Stimulated activated CD8-positive, alpha-beta memory T cell treated with anti-CD3 and anti-CD28 coated beads, Interleukin-12 subunit alpha, Interleukin-12 subunit beta, amount 100 ng/mL, for 24 hours (primary cell): Measurements from ENCODE around the gene ITIH2.
"Not testable (repeated sequence)": the region's sequence is repeated elsewhere in the genome, so short reads cannot be mapped to it uniquely, and the experiment has no call there.

Experiments
- DNase-seq: peaks from one replicate; pipeline ENCODE4 v3.0.0-alpha.2; 2020; ENCODE audit errors: extremely low read depth

Gene ITIH2

GRCh38 chr10:7703140-7703539, at the start of gene ITIH2:
Gene ITIH2 (plus strand): TSS chr10:7703316. CDS start chr10:7703435, 119 bp downstream.
- DNase-seq, result no peak

DNA sequence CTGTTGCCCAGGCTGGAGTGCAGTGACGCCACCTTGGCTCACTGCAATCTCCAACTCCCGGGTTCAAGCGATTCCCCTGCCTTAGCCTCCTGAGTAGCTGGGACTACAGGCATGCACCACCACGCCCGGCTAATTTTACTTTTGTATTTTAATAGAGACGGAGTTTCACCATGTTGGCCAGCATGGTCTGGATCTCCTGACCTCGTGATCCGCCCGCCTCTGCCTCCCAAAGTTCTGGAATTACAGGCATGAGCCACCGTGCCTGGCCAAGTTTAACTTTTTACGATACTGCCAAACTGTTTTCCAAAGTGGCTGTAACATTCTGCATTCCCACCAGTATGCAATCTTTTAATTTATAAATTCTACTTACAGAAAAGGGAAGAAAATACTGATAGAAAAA, 46.0 kb upstream of the ITIH2 start:
- DNase-seq, result not testable (repeated sequence)

DNA sequence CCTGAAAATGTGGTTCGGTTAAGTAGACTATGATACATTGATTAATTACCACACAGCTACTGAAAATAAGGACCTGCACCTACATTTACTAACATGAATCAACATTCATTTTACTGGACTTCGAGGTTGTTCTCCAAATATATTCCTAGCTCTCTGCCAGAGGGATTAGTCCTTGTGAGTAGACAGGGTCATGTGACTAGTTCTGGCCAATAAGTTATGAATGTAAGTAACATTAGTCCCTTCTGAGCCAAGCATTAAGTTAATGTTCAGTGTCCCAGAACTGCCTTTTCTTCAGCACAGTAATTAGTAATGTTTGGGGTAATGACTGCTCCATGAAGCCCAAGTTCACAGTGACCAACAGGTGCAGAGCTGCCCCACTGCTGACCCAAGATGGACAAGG, 45.6 kb upstream of the ITIH2 start:
- DNase-seq, result no peak

- DNase-seq, result no peak
Measured at GRCh38 chr10:7659560-7659959, 43.6 kb upstream of the ITIH2 start.

GRCh38 chr10:7662522-7662921, 40.6 kb upstream of the ITIH2 start:
- no peak for DNase-seq

DNA sequence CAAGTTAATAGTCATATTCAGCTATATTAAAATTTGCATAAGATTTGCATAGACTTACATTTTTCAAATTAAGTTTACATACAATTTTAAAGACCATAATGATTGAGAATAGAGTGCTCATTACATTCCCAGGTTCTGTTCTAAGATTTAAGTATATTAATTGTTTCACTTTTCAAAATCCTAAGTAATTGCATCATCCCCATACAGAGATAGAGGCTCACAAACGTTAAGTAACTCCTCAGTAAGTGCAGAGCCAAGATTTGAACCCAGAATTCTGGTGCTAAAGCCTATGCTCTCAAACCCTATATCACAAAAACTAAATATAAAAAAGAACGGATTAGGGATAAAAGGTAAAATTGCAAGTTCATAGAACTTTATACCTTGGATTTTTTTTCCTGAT, 38.4 kb upstream of the ITIH2 start:
- DNase-seq, result no peak

DNA sequence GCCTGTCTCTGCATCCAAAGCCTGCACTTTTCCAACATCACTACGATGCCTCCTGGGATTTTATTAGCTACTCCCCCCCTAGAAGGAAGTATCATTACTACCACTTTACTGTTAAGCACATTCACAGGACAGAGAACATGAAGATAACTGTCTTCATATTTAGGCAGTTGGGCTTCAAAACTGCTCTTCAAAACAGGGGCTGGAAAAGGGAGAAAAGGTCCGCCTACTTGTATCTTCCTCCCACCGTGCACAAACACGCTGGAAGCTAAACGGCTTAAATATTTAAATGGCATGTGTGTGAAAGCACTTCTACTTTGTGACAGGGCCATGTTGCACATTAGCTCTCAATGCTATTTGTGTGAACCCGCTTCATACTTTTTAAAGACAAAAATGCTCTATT, 37.3 kb upstream of the ITIH2 start:
- DNase-seq, result no peak

DNA sequence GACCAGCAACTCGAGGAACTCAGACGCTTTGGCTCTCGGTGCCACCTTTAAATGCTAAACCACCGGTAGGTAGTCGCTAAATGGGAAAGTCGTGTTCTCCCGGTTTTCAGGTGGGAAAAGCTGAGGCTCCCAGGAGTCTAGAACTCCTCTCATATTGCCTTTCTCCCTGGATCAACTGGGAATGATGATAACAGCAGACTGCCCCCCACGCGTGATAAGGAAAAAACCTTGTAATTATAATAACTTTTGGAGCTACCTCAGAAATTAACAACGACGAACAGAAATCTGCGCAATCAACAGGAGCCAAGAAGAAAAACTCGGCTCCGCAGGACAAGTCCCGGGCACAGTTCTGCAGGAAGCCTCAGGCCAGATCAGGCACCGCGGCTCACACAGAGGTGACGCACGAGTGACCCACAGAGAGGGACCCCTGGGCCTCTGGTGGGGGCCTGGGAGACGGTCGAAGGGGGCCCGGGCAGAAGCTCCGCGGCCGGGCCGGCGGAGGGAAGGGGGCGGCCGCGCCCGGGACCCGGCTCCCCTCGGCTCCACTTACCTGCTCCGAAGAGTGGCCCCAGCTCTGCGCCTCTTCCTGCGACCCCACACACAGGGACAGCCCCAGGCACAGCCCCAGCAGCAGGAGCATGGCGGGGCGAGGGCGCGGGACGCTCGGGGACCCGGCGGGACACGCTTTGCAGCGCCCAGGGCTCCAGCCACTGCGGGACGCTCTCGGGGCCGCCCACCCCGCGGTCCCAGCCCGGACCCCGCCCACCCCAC, 36.7 kb upstream of the ITIH2 start, which contains the start of gene ITIH5:
Gene ITIH5 (minus strand): TSS at position 714 of the 771 bp plus-strand sequence. CDS start 74 bp downstream, at position 640.
- no peak for DNase-seq

DNA sequence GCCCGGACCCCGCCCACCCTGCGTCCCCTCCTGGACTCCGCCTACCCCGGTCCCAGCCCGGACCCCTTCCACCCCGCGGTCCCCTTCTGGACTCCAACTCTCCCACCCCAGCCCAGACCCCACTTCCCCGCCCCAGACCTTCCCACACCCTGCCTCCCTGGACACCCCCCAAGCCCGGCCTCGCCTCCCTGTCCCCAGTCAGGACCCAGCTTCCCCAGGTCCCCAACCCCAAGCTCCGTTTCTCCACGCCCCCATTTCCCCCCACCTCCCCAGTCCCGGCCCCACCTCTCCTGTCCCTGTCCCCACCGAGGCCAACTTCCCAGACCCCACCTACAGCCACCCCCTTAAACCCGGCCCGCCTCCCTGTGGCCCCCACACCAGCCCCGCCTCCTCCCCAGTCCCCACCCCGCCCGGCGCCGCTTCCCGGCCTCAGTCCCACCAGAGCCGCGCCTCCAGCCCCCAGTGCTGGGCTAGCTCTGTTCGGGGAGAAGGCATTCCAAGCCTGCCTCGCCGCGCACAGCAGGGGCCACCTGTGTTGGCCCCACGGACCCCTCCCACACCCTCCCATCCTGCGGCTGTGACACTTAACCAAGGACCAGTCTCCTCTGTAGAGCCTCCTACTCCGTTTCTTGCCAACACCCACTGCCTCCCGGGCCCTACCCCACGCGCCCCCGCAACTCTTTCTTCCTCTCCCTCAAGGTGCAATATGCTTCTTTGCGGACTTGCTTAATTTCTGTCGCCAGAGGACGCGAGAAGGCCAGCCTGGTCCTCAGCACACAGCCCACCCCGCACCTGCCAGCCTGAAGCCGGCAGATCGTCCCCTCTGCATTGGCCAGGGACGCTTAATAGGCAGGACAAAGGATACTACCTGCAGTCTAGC, 35.6 kb upstream of the ITIH2 start:
- no peak for DNase-seq

DNA sequence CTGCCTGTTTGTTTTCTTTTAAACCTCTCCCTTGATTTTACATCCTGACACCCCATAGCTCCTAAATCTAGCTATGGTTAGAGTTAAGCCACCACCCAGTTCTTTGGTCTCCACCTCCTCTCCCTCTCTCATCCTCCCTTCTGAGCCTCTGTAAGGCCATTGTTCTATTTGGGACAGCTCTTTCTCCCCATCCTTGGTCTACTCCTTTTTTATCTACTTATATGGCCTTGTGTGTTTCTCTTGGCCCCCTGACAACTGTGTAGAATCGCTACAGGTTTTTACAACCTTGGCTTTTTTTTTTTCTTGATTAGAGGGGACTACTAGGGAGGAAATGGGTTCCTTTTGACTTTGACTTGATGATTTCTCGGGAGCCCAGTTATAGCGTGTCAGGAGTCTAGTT, 33.0 kb upstream of the ITIH2 start:
- DNase-seq, result no peak

- DNase-seq, result no peak
Measured at GRCh38 chr10:7672341-7673134, 30.6 kb upstream of the ITIH2 start.

- DNase-seq, result no peak
Measured at GRCh38 chr10:7679256-7679655, 23.9 kb upstream of the ITIH2 start.

DNA sequence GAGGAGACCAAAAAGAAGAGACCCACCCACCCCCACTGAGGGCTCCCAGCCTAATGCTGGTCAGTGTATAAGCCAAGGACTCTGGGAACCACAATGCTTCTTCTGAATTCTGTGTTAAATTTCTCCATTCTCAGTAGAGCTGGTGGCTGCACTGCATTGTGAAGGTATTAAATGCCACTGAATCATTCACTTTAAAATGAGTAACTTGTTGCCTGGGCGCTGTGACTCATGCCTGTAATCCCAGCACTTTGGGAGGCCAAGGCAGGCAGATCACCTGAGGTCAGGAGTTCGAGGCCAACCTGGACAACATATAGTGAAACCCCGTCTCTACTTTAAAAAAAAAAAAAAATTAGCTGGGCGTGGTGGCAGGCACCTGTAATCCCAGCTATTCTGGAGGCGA, 23.0 kb upstream of the ITIH2 start:
- not testable (repeated sequence) for DNase-seq

DNA sequence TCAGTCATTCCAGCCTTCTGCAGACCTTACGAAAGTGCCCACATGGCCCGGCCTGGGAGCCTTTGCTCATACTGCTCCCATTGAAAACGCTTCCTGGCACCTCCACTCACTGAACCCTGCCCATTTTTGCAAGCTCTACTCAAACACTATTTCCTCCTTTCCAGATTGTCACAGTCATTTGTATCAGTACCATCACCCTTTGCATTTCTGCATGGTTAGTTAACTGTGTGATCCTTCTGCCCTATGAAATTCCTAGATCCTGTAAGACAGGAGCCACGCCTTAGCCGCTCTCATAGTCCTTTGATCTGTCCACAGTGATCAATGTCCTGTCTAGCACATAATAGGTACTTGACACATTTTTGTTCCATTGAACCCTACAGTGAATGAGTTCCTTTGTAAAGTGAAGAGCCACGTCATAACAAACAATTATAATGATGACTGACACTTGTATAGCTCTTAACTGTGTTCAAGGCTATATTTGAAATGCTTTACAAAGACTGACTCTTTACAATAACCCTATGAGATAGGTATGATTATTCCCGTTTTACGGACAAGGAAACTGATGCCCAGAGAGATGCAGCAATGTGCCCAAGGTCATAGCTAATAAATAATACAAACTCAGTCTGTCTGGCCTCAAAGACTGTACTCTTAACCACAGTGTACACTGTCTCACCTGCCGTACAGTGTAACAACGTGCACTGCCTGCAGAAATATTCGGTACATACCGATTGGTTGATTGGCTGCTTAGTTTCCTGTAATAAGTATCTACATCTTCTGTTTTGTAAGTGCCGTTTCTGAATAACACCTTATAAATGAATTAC, 16.6 kb upstream of the ITIH2 start:
- no peak for DNase-seq

DNA sequence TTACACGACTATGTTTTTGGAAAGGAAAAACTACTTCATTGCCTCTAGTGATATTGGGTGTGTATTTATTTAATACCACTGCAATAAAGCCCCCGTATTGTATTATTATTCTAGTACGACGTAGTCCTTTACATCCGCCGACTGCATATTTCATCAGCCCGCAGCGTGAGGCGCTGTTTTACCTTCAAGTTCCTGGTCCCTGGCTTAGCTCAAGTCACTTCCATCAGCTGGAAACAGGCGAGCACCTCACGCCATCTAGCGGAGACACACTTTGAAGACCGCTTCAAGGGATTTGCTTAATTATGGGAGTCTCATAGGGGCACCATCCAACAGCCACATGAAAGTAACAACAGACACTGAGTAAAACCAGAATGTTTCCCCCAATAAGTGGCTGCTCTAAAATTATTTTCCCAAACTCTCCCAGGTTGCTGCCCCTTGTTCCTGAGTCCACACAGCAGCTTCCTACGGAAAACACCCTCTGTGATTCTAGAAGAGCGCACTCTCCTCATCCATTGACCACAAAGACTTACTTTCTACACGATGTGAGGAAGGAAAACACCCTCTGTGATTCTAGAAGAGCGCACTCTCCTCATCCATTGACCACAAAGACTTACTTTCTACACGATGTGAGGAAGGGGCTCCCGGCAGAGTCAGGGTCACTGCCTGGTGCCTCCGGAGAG, 15.7 kb upstream of the ITIH2 start:
- peak; percentile 37 for DNase-seq

DNA sequence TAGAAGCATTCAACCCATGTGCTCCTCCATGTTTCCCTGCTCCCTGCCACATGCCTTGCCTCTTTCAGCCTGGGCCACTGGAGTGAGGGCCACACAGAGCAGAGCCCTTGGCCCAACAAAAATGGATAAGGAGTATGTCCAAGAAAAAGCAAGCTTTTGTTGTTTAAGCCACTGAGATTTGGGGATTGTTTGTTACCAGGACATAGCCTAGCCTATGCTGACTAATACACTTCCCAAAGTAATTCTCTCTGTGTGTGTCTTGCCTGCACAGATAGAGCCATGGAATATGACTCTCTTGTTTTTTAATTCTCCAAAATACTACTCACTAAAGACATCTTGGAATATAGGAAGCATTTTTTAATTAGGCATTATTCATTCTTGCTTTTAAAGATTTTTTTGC, 13.5 kb upstream of the ITIH2 start:
- no peak for DNase-seq

- not testable (repeated sequence) for DNase-seq
Measured at GRCh38 chr10:7690885-7691597, 12.1 kb upstream of the ITIH2 start.

DNA sequence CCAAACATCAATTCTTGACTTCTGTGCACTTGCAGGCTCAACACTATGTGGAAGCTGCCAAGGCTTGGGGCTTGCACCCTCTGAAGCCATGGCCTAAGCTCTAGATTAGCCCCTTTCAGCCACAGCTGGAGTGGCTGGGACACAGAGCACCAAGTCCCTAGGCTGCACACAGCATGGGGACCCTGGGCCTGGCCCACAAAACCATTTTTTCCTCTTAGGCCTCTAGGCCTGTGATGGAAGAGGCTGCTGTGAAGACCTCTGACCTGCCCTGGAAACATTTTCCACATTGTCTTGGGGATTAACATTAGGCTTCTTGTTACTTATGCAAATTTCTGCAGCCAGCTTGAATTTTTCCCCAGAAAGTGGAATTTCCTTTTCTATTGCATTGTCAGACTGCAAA, 10.7 kb upstream of the ITIH2 start:
- not testable (repeated sequence) for DNase-seq

GRCh38 chr10:7693194-7693593, 9.9 kb upstream of the ITIH2 start:
- DNase-seq, result not testable (repeated sequence)

DNA sequence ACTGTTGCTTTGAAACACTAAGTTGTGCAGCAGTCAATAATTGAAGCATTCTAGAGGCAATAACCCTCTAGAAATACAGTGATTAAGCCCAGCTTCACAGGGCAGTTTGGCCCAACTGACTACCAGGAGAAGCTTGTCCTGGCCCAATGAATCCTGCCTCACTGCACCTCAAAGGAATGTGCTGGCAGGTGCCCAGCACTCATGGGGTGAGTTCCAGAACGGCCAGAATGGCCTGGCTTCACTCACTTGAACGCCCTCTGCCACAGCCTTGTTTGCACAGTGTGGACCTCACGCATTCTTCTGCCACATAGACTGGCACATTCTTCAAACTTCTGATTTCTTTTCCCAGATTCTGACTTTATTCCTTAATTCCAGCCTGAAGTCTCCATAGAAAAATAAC, 6.6 kb upstream of the ITIH2 start:
- DNase-seq, result no peak
